HCT116 (cell line): Measurements from ENCODE around the gene TMC8. TPM values are rescaled to one million over a fixed set of nuclear protein-coding genes. Genes with fewer than 3 reads are reported as not detected.

ENCODE experiments used
- ATAC-seq: fragments of 200-7000 bp; cut with Tn5 transposase; 2 replicates; pipeline ENCODE4 v1.9.1; 2020; ENCODE audit warnings: mild to moderate bottlenecking, moderate library complexity
- BruUV-seq: library from RNA; stranded (reverse); fragments of 400-500 nt; replicated peaks from 2 replicates; lab custom pipeline; 2021; lab: Mats Ljungman, UMichigan
- CTCF ChIA-PET: fragments of 300-600 bp; sonication (Branson Sonifier 250); formaldehyde crosslinking; loops from one replicate; lab custom pipeline; 2021; ENCODE audit warnings: antibody characterized with exemption; lab: Charles Lee
- POLR2A ChIA-PET: fragments of 300-600, 350-600 bp; sonication (Branson Sonifier 250); formaldehyde crosslinking; loops from one replicate; lab custom pipeline; 2021; ENCODE audit warnings: antibody characterized with exemption; lab: Charles Lee
- RAD21 ChIA-PET, 2 experiments: fragments of 300-600 bp; sonication (Branson Sonifier 250); formaldehyde crosslinking; loops; one replicate each; lab custom pipeline; 2023; ENCODE audit warnings: low total read pairs in 2 of 2; ENCODE audit not compliant: uncharacterized antibody in 2 of 2, unreplicated experiment in 2 of 2, low non-redundant PET in 1 of 2; lab: Charles Lee
- DNase-seq: peaks from one replicate; pipeline ENCODE4 v3.0.0-alpha.2; 2010; ENCODE audit warnings: low read depth, low spot score
- H2AFZ ChIP-seq: fragments of 200-600 bp; shearing (Covaris generic), sonication (generic); 2 replicates; pipeline ENCODE4 v1.6.1; 2017; ENCODE audit warnings: low read depth, mixed run types, mixed read lengths, antibody characterized with exemption, low read length; ENCODE audit not compliant: poor library complexity, severe bottlenecking
- H3K27ac ChIP-seq: 2 replicates; pipeline ENCODE4 v1.5.1; 2012; ENCODE audit warnings: low read depth, low read length
- H3K27me3 ChIP-seq: fragments of 200-600 bp; sonication (generic); 2 replicates; pipeline ENCODE4 v1.6.1; 2016; ENCODE audit warnings: mixed run types, low read length, mixed read lengths; ENCODE audit not compliant: insufficient read depth
- H3K36me3 ChIP-seq, 2 experiments: fragments of 200-500 bp in 1 of 2; fragments of 200-600 bp in 1 of 2; sonication (Bioruptor generic) in 1 of 2; sonication (generic) in 1 of 2; 2 replicates each; pipeline versions ENCODE4 v1.5.1 to v1.6.1; 2014 to 2016; ENCODE audit warnings: low read length in 2 of 2, inconsistent platforms in 1 of 2, mixed read lengths in 1 of 2, mixed run types in 1 of 2; ENCODE audit not compliant: insufficient read depth in 2 of 2, control insufficient read depth in 1 of 2
- H3K4me1 ChIP-seq, 2 experiments: fragments of 200-600 bp in 1 of 2; sonication (generic) in 1 of 2; 2 replicates each; pipeline versions ENCODE4 v1.5.1 to v1.6.1; 2012 to 2017; ENCODE audit warnings: low read length in 2 of 2, inconsistent platforms in 1 of 2, mild to moderate bottlenecking in 1 of 2, mixed read lengths in 1 of 2, mixed run types in 1 of 2, moderate library complexity in 1 of 2; ENCODE audit not compliant: insufficient read depth in 2 of 2, control insufficient read depth in 1 of 2
- H3K4me2 ChIP-seq: fragments of 200-600 bp; sonication (generic); 2 replicates; pipeline ENCODE4 v1.6.1; 2017; ENCODE audit warnings: mixed run types, low read length, mixed read lengths
- H3K4me3 ChIP-seq, 2 experiments: fragments of 200-600 bp in 1 of 2; sonication (generic) in 1 of 2; replicated peaks in 1 of 2; 2 replicates each; pipeline ENCODE4 v1.5.1; 2011 to 2016; ENCODE audit warnings: low read length in 2 of 2, control low read depth in 1 of 2, low read depth in 1 of 2, mild to moderate bottlenecking in 1 of 2, mixed read lengths in 1 of 2, mixed run types in 1 of 2
- H3K79me2 ChIP-seq: fragments of 200-600 bp; sonication (generic); 2 replicates; pipeline ENCODE4 v1.6.1; 2017; ENCODE audit warnings: mild to moderate bottlenecking, mixed run types, low read length, moderate library complexity, mixed read lengths; ENCODE audit not compliant: insufficient read depth
- H3K9ac ChIP-seq: fragments of 200-600 bp; sonication (generic); 2 replicates; pipeline ENCODE4 v1.6.1; 2016; ENCODE audit warnings: low read length, mixed read lengths
- H3K9me2 ChIP-seq: fragments of 200-600 bp; sonication (generic), shearing (Covaris generic); 2 replicates; pipeline ENCODE4 v1.6.1; 2017; ENCODE audit warnings: mixed run types, mild to moderate bottlenecking, moderate library complexity; ENCODE audit not compliant: insufficient read depth
- H3K9me3 ChIP-seq, 2 experiments: fragments of 200-500 bp in 1 of 2; fragments of 200-600 bp in 1 of 2; sonication (Bioruptor generic) in 1 of 2; sonication (generic) in 1 of 2; 2 replicates each; pipeline ENCODE4 v1.6.1; 2014 to 2017; ENCODE audit warnings: low read length in 2 of 2, mixed read lengths in 2 of 2, inconsistent platforms in 1 of 2, low read depth in 1 of 2, mild to moderate bottlenecking in 1 of 2, mixed run types in 1 of 2, moderate library complexity in 1 of 2; ENCODE audit not compliant: control insufficient read depth in 1 of 2, insufficient read depth in 1 of 2
- H4K20me1 ChIP-seq: fragments of 200-600 bp; sonication (generic), shearing (Covaris generic); 2 replicates; pipeline ENCODE4 v1.6.1; 2017; ENCODE audit warnings: mixed run types, mild to moderate bottlenecking, moderate library complexity; ENCODE audit not compliant: insufficient read depth
- CEBPB ChIP-seq: IDR thresholded peaks from 2 replicates; pipeline ENCODE4 v1.6.1; 2012; ENCODE audit warnings: low read depth
- CTCF ChIP-seq, 3 experiments: fragments of 200-600 bp in 1 of 3; sonication (generic) in 1 of 3; IDR thresholded peaks in 2 of 3; conservative IDR thresholded peaks in 1 of 3; 2 replicates each; pipeline ENCODE4 v1.5.1; 2012 to 2017; ENCODE audit warnings: low read depth in 2 of 3, low read length in 2 of 3, antibody characterized with exemption in 1 of 3, borderline replicate concordance in 1 of 3, control low read depth in 1 of 3, mild to moderate bottlenecking in 1 of 3, mixed read lengths in 1 of 3, mixed run types in 1 of 3, moderate library complexity in 1 of 3; ENCODE audit not compliant: insufficient read depth in 1 of 3
- EGR1 ChIP-seq: IDR thresholded peaks from 2 replicates; pipeline ENCODE4 v1.6.1; 2012; ENCODE audit warnings: low read depth
- EZH2 ChIP-seq: fragments of 200-600 bp; sonication (generic); IDR thresholded peaks from 2 replicates; pipeline ENCODE4 v1.6.1; 2017; ENCODE audit warnings: antibody characterized with exemption, mixed run types
- EZH2phosphoT487 ChIP-seq: fragments of 200-600 bp; IDR thresholded peaks from 2 replicates; pipeline ENCODE4 v1.6.1; 2018; ENCODE audit warnings: antibody characterized with exemption, borderline replicate concordance
- FOSL1 ChIP-seq: IDR thresholded peaks from 2 replicates; pipeline ENCODE4 v1.6.1; 2012; ENCODE audit warnings: low read depth
- MAX ChIP-seq: IDR thresholded peaks from 2 replicates; pipeline ENCODE4 v1.6.1; 2012
- POLR2A ChIP-seq: IDR thresholded peaks from 2 replicates; pipeline ENCODE4 v1.7.0; 2011; ENCODE audit warnings: borderline replicate concordance; ENCODE audit not compliant: insufficient read depth, insufficient read length; ENCODE audit errors: extremely low read depth
- POLR2AphosphoS5 ChIP-seq: IDR thresholded peaks from 2 replicates; pipeline ENCODE4 v1.6.1; 2011; ENCODE audit warnings: mild to moderate bottlenecking, low read depth, low read length, moderate library complexity
- REST ChIP-seq: IDR thresholded peaks from 2 replicates; pipeline ENCODE4 v1.6.1; 2012; ENCODE audit warnings: low read depth
- SIN3A ChIP-seq: IDR thresholded peaks from 2 replicates; pipeline ENCODE4 v1.6.1; 2012; ENCODE audit warnings: low read depth
- SP1 ChIP-seq: IDR thresholded peaks from 2 replicates; pipeline ENCODE4 v1.6.1; 2012; ENCODE audit warnings: low read depth
- SRF ChIP-seq: IDR thresholded peaks from 2 replicates; pipeline ENCODE4 v1.6.1; 2012; ENCODE audit warnings: low read depth
- TCF7L2 ChIP-seq: IDR thresholded peaks from 2 replicates; pipeline ENCODE4 v1.7.0; 2011; ENCODE audit warnings: borderline replicate concordance, inconsistent platforms; ENCODE audit not compliant: insufficient read depth, insufficient read length; ENCODE audit errors: extremely low read depth
- ZBTB33 ChIP-seq: IDR thresholded peaks from 2 replicates; pipeline ENCODE4 v1.6.1; 2011; ENCODE audit warnings: mild to moderate bottlenecking, low read length, moderate library complexity; ENCODE audit not compliant: insufficient replicate concordance; ENCODE audit errors: extremely low read depth
- ZNF274 ChIP-seq: fragments of 200-500 bp; sonication (Bioruptor generic); IDR thresholded peaks from 2 replicates; pipeline ENCODE4 v1.6.1; 2014; ENCODE audit warnings: mild to moderate bottlenecking, low read depth, low read length, inconsistent platforms
- intact Hi-C: fragments of 100-400 bp; cut with micrococcal nuclease; formaldehyde crosslinking; loops from 2 replicates; pipeline ENCODE4 v1.10.0; 2022
- total RNA-seq: library from RNA; stranded (reverse); gene quantifications from one replicate; pipeline ENCODE4 v1.2.1, GENCODE V29; 2021; ENCODE audit not compliant: unreplicated experiment

The TMC8 gene
- total RNA-seq, 1 experiment from 2014 or later, result 7.8 TPM

- ATAC-seq, result no peak
- intact Hi-C loops, result no loop called here
- CTCF ChIA-PET, result interaction anchor here (0.5 to 2.4 kb wide), 10 partner anchors 10 to 94 kb away, joined by 3 to 11 read pairs (median 6); partner anchors contain the start of genes AFMID, TK1 and TMC6
Measured at GRCh38 chr17:78138204-78139060, 7.9 kb downstream of the TMC8 start.

More at GRCh38 chr17:78138204-78139060, 7.9 kb downstream of the TMC8 start:
- no peak for DNase-seq
- Histone ChIP-seq H3K79me2 (no peaks in the 10 kb centered on the region), H3K4me1 (peaks cover 38 to 77% of the 10 kb centered on the region in 2 experiments), H3K9ac (peak overlapping the region; percentile 62), H3K4me2 (peak overlapping the region; percentile 82), H2AFZ (no peak overlapping the region), H3K36me3 (no peaks in the 10 kb centered on the region), H3K9me3 (no peaks in the 10 kb centered on the region), H3K27me3 (no peaks in the 10 kb centered on the region), H3K27ac (peak overlapping the region; percentile 75), H3K9me2 (no peaks in the 10 kb centered on the region), H3K4me3 (no peak overlapping the region), H4K20me1 (no peaks in the 10 kb centered on the region)
- ChIA-PET RAD21 (no interaction called here), POLR2A (interaction anchor here (1.0 to 4.1 kb wide), 5 partner anchors 9 to 79 kb away, joined by 3 to 35 read pairs (median 16); partner anchors contain the start of genes AFMID, SYNGR2, TK1 and TMC6)
- BruUV-seq, result no TSS peak
- TF ChIP-seq CEBPB (no peak), SRF (no peak), ZNF274 (no peak), EZH2phosphoT487 (no peak), EZH2 (no peak), CTCF (IDR thresholded peaks at IDR 0.05 in 2 of 3, conservative IDR thresholded peaks at IDR 0.05 in 1 of 3; ENCODE audit: borderline replicate concordance in 1 of 3, insufficient read depth in 1 of 3, low read depth in 2 of 3, low read length in 2 of 3) (no peak; a peak in 2 of 6 replicates), SIN3A (no peak), POLR2A (no peak), FOSL1 (no peak), ZBTB33 (no peak), POLR2AphosphoS5 (no peak), TCF7L2 (no peak), EGR1 (no peak), REST (no peak), MAX (no peak), SP1 (no peak)
